ENCODE results near the gene ABR. TPM values are rescaled to one million over a fixed set of nuclear protein-coding genes. Genes with fewer than 3 reads are reported as not detected.

Gene ABR
- total and polyA plus RNA-seq, 2 donors from 2014 or later, result 18.7 to 116 TPM

GRCh38 chr17:1177016-1177700 is 2.6 kb downstream of the ABR start:
- FAIRE-seq (no peak), DNase-seq (peak in 1 of 5 donors; percentile 49)
- Histone ChIP-seq H3K36me3 (ENCODE audit: control insufficient read depth in 2 of 3, insufficient read depth in 3 of 3, low read length in 3 of 3) (no peaks in the 10 kb centered on the region), H3K4me3 (ENCODE audit: low read length in 3 of 3) (no peak overlapping the region), H3K9me3 (ENCODE audit: control insufficient read depth in 2 of 3, insufficient read depth in 1 of 3, low read length in 3 of 3) (no peaks in the 10 kb centered on the region), H3K27me3 (ENCODE audit: control insufficient read depth, insufficient read depth, low read length) (no peaks in the 10 kb centered on the region), H3K27ac (ENCODE audit: low read depth in 2 of 2, low read length in 2 of 2) (no peak overlapping the region), H3K9ac (ENCODE audit: low read length in 3 of 3) (no peak overlapping the region), H3K4me1 (ENCODE audit: control insufficient read depth in 2 of 3, insufficient read depth in 2 of 3, low read depth in 1 of 3, low read length in 3 of 3) (peaks cover 0 to 2% (median 0%) of the 10 kb centered on the region in 3 donors)
- TF ChIP-seq CTCF (IDR thresholded peaks at IDR 0.05; ENCODE audit: borderline replicate concordance, extremely low read depth, insufficient read depth), result no peak
- intact Hi-C loops (cut with DNase I), result no loop called here

GRCh38 chr17:1174263-1174880 is 5.4 kb downstream of the ABR start:
- Histone ChIP-seq H3K9ac (ENCODE audit: low read length in 3 of 3) (no peak overlapping the region), H3K4me1 (ENCODE audit: control insufficient read depth in 2 of 3, insufficient read depth in 2 of 3, low read depth in 1 of 3, low read length in 3 of 3) (peaks cover 0 to 2% (median 0%) of the 10 kb centered on the region in 3 donors), H3K4me3 (ENCODE audit: low read length in 3 of 3) (no peak overlapping the region), H3K36me3 (ENCODE audit: control insufficient read depth in 2 of 3, insufficient read depth in 3 of 3, low read length in 3 of 3) (no peaks in the 10 kb centered on the region), H3K9me3 (ENCODE audit: control insufficient read depth in 2 of 3, insufficient read depth in 1 of 3, low read length in 3 of 3) (no peaks in the 10 kb centered on the region), H3K27me3 (ENCODE audit: control insufficient read depth, insufficient read depth, low read length) (no peaks in the 10 kb centered on the region), H3K27ac (ENCODE audit: low read depth in 2 of 2, low read length in 2 of 2) (no peak overlapping the region)
- FAIRE-seq (no peak), DNase-seq (no peak)
- no peak for TF ChIP-seq CTCF (IDR thresholded peaks at IDR 0.05; ENCODE audit: borderline replicate concordance, extremely low read depth, insufficient read depth)
- intact Hi-C loops (cut with DNase I), result no loop called here

- H3K4me3 ChIP-seq (ENCODE audit: low read length in 3 of 3), result no peak overlapping the region
- H3K27ac ChIP-seq (ENCODE audit: low read depth in 2 of 2, low read length in 2 of 2), result peak overlapping the region in 1 of 2 donors; percentile 28
- no peaks in the 10 kb centered on the region for H3K36me3 ChIP-seq (ENCODE audit: control insufficient read depth in 2 of 3, insufficient read depth in 3 of 3, low read length in 3 of 3)
- no peaks in the 10 kb centered on the region for H3K27me3 ChIP-seq (ENCODE audit: control insufficient read depth, insufficient read depth, low read length)
- peaks cover 0 to 7% (median under 1%) of the 10 kb centered on the region in 3 donors for H3K4me1 ChIP-seq (ENCODE audit: control insufficient read depth in 2 of 3, insufficient read depth in 2 of 3, low read depth in 1 of 3, low read length in 3 of 3)
- H3K9ac ChIP-seq (ENCODE audit: low read length in 3 of 3), result no peak overlapping the region
- FAIRE-seq (no peak), DNase-seq (peak in 3 of 5 donors; percentile 34 to 69 (median 52))
- no peaks in the 10 kb centered on the region for H3K9me3 ChIP-seq (ENCODE audit: control insufficient read depth in 2 of 3, insufficient read depth in 1 of 3, low read length in 3 of 3)
- intact Hi-C loops (cut with DNase I), result no loop called here
- no peak for TF ChIP-seq CTCF (IDR thresholded peaks at IDR 0.05; ENCODE audit: borderline replicate concordance, extremely low read depth, insufficient read depth)
These were observed 6.1 kb downstream of the ABR start for GRCh38 chr17:1173432-1174262.
